Uterus (tissue), 4 donors: ENCODE data around the gene TBCD. TPM values are rescaled to one million over a fixed set of nuclear protein-coding genes. Genes with fewer than 3 reads are reported as not detected.

Experiments
- DNase-seq, 2 donors: peaks; one replicate each; pipeline ENCODE4 v3.0.0-alpha.2; 2019 to 2020
- H3K27ac ChIP-seq, 2 donors: fragments of 200-600 bp; sonication (generic); 1 replicate in 1 of 2; 2 replicates in 1 of 2; pipeline ENCODE4 v1.5.1; 2016 to 2018
- H3K27me3 ChIP-seq, 2 donors: fragments of 200-600 bp; sonication (generic); one replicate each; pipeline ENCODE4 v1.5.1; 2018 to 2019; ENCODE audit warnings: control low read depth in 1 of 2
- H3K36me3 ChIP-seq, 2 donors: fragments of 200-600 bp; sonication (generic); one replicate each; pipeline ENCODE4 v1.5.1; 2019; ENCODE audit warnings: control low read depth in 1 of 2
- H3K4me1 ChIP-seq, 2 donors: fragments of 200-600 bp; sonication (generic); one replicate each; pipeline ENCODE4 v1.5.1; 2018 to 2019; ENCODE audit warnings: control low read depth in 1 of 2
- H3K4me3 ChIP-seq, 2 donors: fragments of 200-600 bp; sonication (generic); 1 replicate in 1 of 2; 2 replicates in 1 of 2; pipeline ENCODE4 v1.5.1; 2018 to 2019; ENCODE audit warnings: mild to moderate bottlenecking in 1 of 2
- H3K9me3 ChIP-seq, 2 donors: fragments of 200-600 bp; sonication (generic); one replicate each; pipeline ENCODE4 v1.5.1; 2019; ENCODE audit warnings: control low read depth in 1 of 2
- POLR2A ChIP-seq, 2 donors: fragments of 450-650 bp; IDR thresholded peaks; one replicate each; pipeline ENCODE4 v1.6.1; 2016; ENCODE audit warnings: antibody characterized with exemption in 2 of 2, mild to moderate bottlenecking in 1 of 2, moderate library complexity in 1 of 2
- intact Hi-C: fragments of 100-400 bp; cut with DNase I; formaldehyde crosslinking; loops from one replicate; pipeline ENCODE4 v1.15.1; 2023; ENCODE audit warnings: low total_unique reads
- total RNA-seq, 4 donors: library from RNA; depleted of rRNA in 3 of 4; stranded (reverse); fragments of >200 nt in 3 of 4; gene quantifications; one replicate each; pipeline versions ENCODE4 v1.1.0 to v1.2.4, GENCODE V29; 2014 to 2023
- TF ChIP-seq, protein P1 (sequence below), 4 experiments: fragments of 200-600 bp in 2 of 4; fragments of 450-650 bp in 2 of 4; sonication (generic) in 2 of 4; IDR thresholded peaks; one replicate each; pipeline ENCODE4 v1.5.1; 2016 to 2019; ENCODE audit warnings: antibody characterized with exemption in 4 of 4, mild to moderate bottlenecking in 2 of 4, moderate library complexity in 1 of 4
- donor health status: DM: yes; HTN: yes; CAD: no.

The TBCD gene
- total RNA-seq, 4 donors from 2014 or later, result 35.9 to 142 (median 61.3) TPM

GRCh38 chr17:82876149-82876548 is 124.3 kb downstream of the TBCD start:
- Histone ChIP-seq H3K36me3 (no peaks in the 10 kb centered on the region), H3K27me3 (no peaks in the 10 kb centered on the region), H3K4me3 (no peak overlapping the region), H3K27ac (peak overlapping the region; percentile 59 to 62), H3K9me3 (no peaks in the 10 kb centered on the region), H3K4me1 (peaks cover 0 to 5% of the 10 kb centered on the region in 2 donors)
- peak; percentile 48 to 57 for DNase-seq
- no peak for TF ChIP-seq POLR2A (IDR thresholded peaks at IDR 0.05)
- TF ChIP-seq, protein P1, sequence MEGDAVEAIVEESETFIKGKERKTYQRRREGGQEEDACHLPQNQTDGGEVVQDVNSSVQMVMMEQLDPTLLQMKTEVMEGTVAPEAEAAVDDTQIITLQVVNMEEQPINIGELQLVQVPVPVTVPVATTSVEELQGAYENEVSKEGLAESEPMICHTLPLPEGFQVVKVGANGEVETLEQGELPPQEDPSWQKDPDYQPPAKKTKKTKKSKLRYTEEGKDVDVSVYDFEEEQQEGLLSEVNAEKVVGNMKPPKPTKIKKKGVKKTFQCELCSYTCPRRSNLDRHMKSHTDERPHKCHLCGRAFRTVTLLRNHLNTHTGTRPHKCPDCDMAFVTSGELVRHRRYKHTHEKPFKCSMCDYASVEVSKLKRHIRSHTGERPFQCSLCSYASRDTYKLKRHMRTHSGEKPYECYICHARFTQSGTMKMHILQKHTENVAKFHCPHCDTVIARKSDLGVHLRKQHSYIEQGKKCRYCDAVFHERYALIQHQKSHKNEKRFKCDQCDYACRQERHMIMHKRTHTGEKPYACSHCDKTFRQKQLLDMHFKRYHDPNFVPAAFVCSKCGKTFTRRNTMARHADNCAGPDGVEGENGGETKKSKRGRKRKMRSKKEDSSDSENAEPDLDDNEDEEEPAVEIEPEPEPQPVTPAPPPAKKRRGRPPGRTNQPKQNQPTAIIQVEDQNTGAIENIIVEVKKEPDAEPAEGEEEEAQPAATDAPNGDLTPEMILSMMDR (IDR thresholded peaks at IDR 0.05), result no peak
- intact Hi-C loops, result no loop called here

DNA sequence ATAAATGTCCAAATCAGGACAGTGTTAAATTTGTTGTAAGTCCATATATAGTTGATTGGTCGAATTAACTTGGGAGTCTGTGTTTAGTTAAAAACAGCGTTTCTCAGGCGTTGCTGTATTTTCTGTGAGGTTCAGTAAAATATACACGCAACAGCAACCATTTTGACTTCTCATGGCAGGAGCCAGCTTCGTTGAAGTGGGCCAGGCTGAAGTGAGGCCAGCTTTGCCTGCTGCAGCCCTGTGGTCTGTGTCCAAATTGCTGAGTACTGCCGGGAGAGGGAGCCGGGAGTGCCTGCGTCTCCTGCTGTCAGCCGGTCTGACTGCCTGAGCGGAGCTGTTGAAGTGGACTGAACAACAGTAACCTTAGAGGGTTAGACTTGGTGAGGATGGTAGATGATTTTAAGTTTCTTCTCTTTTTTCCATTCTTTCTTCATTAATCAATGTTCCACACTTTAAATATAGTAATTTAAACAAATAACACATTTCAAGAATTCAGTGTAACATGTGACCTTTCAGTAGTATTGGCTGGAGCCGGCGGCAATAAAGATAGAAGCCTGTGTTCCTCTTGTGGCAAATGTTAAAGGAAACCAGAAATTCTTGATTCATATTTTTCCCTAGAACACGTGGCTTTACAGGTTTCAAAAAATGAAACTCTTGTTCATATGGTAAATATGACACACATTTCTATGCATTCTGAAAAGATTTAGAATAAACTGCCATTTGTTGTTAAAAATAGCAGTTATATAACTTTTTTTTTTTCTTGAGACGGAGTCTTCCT is 124.9 kb downstream of the TBCD start:
- peak; percentile 75 to 83 for DNase-seq
- intact Hi-C loops, result no loop called here
- H3K27ac ChIP-seq, result peak overlapping the region; percentile 59 to 62

DNA sequence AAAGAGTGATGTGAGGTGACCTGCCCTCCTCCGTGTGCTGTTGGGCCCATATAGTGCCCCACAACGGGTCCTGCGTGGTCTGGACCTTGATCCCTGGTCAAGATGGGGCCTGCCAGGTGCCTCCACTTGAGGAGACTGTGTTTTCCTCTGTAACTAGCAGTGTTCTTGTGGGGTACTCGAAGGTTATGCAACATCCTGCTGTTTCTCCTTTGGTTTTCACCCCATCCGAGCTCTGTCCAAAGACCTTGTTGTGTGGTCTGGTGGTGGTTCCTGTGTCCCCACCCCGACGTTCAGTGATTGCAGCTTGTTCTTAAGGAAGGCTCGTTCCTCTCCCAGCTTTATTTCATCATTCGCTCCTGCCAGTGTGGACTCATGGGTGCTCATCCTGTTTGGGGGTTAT is 126.7 kb downstream of the TBCD start:
- no peak for DNase-seq
- intact Hi-C loops, result no loop called here
- no peaks in the 10 kb centered on the region for H3K27me3 ChIP-seq
- peaks cover 0 to 5% of the 10 kb centered on the region in 2 donors for H3K4me1 ChIP-seq
- no peaks in the 10 kb centered on the region for H3K9me3 ChIP-seq
- H3K4me3 ChIP-seq, result no peak overlapping the region
- H3K27ac ChIP-seq, result no peak overlapping the region
- TF ChIP-seq POLR2A (IDR thresholded peaks at IDR 0.05), result no peak
- H3K36me3 ChIP-seq, result no peaks in the 10 kb centered on the region

More for the DNA sequence above, 124.9 kb downstream of the TBCD start:
- no peaks in the 10 kb centered on the region for H3K27me3 ChIP-seq
- H3K4me3 ChIP-seq, result no peak overlapping the region
- peaks cover 0 to 5% of the 10 kb centered on the region in 2 donors for H3K4me1 ChIP-seq
- no peaks in the 10 kb centered on the region for H3K9me3 ChIP-seq
- H3K36me3 ChIP-seq, result no peaks in the 10 kb centered on the region
- TF ChIP-seq, protein P1 (IDR thresholded peaks at IDR 0.05), result peak; percentile 35 to 68 (median 59)
- TF ChIP-seq POLR2A (IDR thresholded peaks at IDR 0.05), result no peak

DNA sequence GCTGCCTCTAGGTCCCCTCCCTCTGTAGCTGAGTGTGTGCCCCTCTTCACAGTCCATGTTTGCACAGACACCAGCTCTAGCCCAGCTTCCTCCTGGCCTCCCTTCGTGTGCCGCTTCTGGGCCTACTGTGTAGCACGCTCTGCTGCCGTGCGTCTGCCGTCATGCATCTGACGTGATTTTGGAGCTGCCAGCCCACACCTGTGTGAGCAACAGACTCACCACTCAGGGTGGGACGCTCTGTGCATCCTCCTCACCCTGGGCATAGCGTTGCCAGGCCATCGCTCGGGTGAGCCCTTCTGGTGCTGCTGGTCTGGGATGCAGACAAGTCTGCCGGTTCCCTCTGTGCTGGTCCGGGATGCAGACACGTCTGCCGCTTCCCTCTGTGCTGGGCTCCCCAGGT is 127.4 kb downstream of the TBCD start:
- no peak for DNase-seq
- intact Hi-C loops, result no loop called here
- no peak overlapping the region for H3K4me3 ChIP-seq
- H3K27ac ChIP-seq, result no peak overlapping the region
- no peaks in the 10 kb centered on the region for H3K27me3 ChIP-seq
- peaks cover 0 to 5% of the 10 kb centered on the region in 2 donors for H3K4me1 ChIP-seq
- no peaks in the 10 kb centered on the region for H3K9me3 ChIP-seq
- no peaks in the 10 kb centered on the region for H3K36me3 ChIP-seq
- no peak for TF ChIP-seq POLR2A (IDR thresholded peaks at IDR 0.05)
- TF ChIP-seq, protein P1 (IDR thresholded peaks at IDR 0.05), result no peak

DNA sequence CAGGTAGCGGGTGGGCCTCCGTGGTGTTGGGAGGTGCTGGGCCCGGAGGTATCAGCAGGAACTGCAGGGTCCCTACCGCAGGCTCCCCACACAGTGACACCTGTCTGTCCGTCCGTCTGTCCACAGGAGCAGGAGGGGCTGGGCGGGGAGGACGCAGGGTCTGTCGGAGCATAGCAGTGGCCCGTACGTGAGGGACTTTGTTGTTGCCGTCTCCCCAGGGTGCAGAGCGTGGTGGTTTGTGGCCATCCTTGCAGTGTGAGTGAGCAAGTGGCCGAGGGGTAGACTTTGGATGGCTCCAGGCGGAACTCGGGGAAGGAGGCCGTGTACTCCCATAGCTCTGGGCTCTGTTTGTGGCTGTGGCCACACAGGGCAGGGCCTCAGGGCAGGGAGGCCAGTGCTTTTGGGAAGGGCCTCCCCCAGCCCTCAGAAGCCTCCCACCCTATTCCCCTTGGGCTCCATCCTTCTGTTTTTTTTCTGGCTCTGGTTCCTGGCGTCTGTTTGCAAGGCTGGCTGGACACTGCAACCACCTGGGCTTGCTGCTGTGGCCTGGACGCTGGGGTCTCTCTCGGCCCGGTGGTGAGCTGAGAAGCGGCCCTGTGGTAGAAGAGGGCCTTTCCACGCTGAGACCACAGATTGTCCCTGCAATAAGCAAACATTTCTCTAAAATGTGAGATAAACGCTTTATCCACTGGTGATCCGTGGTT is 128.9 kb downstream of the TBCD start:
- Histone ChIP-seq H3K27me3 (no peaks in the 10 kb centered on the region), H3K27ac (peak overlapping the region; percentile 36 to 52), H3K4me1 (peaks cover 0 to 5% of the 10 kb centered on the region in 2 donors), H3K9me3 (no peaks in the 10 kb centered on the region), H3K36me3 (no peaks in the 10 kb centered on the region), H3K4me3 (no peak overlapping the region)
- TF ChIP-seq, protein P1 (IDR thresholded peaks at IDR 0.05), result no peak
- TF ChIP-seq POLR2A (IDR thresholded peaks at IDR 0.05), result no peak
- no peak for DNase-seq
- intact Hi-C loops, result loop anchor here (10.0 kb wide), 1 partner anchor 96 kb away; no protein-coding TSS in a partner anchor
